Esophagus squamous epithelium (tissue), 5 donors: ENCODE measurements around the gene SFXN5. TPM values are rescaled to one million over a fixed set of nuclear protein-coding genes. Genes with fewer than 3 reads are reported as not detected.

Source experiments
- DNase-seq: peaks from one replicate; lab custom pipeline; 2025; lab: John Stamatoyannopoulos, UW
- H3K27ac ChIP-seq, 4 donors: fragments of 200-600 bp; sonication (generic); one replicate each; pipeline ENCODE4 v1.5.1; 2016 to 2019; ENCODE audit warnings: mild to moderate bottlenecking in 1 of 4
- H3K27me3 ChIP-seq, 4 donors: fragments of 200-600 bp; sonication (generic); 1 replicate in 3 of 4; 2 replicates in 1 of 4; pipeline versions ENCODE4 v1.5.1 to v1.6.0; 2017 to 2021; ENCODE audit warnings: antibody characterized with exemption in 1 of 4
- H3K36me3 ChIP-seq, 3 donors: fragments of 200-600 bp; sonication (generic); one replicate each; pipeline ENCODE4 v1.5.1; 2016 to 2019
- H3K4me1 ChIP-seq, 3 donors: fragments of 200-600 bp; sonication (generic); one replicate each; pipeline ENCODE4 v1.5.1; 2017 to 2019
- H3K4me3 ChIP-seq, 4 donors: fragments of 200-600 bp; sonication (generic); 1 replicate in 3 of 4; 2 replicates in 1 of 4; pipeline ENCODE4 v1.5.1; 2016 to 2019; ENCODE audit warnings: mild to moderate bottlenecking in 2 of 4, moderate library complexity in 1 of 4
- H3K9me3 ChIP-seq, 3 donors: fragments of 200-600 bp; sonication (generic); one replicate each; pipeline ENCODE4 v1.5.1; 2016 to 2019
- CTCF ChIP-seq, 6 experiments: fragments of 450-650 bp in 4 of 6; fragments of 200-600 bp in 2 of 6; sonication (generic) in 2 of 6; IDR thresholded peaks; one replicate each; pipeline ENCODE4 v1.5.1; 2016 to 2019; ENCODE audit warnings: antibody characterized with exemption in 6 of 6, mild to moderate bottlenecking in 4 of 6, moderate library complexity in 4 of 6
- POLR2A ChIP-seq, 4 donors: fragments of 450-650 bp; IDR thresholded peaks; one replicate each; pipeline ENCODE4 v1.6.1; 2017; ENCODE audit warnings: antibody characterized with exemption in 4 of 4, mild to moderate bottlenecking in 4 of 4, moderate library complexity in 3 of 4
- WGBS, 2 donors: methylation state at CpG; one replicate each; pipeline ENCODE4 v1.1.5; 2018; 5-methylcytosine and 5-hydroxymethylcytosine counted together
- intact Hi-C: fragments of 100-400 bp; cut with DNase I; formaldehyde crosslinking; loops from one replicate; pipeline ENCODE4 v1.15.0; 2022
- total RNA-seq, 4 donors: library from RNA; depleted of rRNA; stranded (reverse); fragments of >200 nt; gene quantifications; one replicate each; pipeline ENCODE4 v1.1.0, GENCODE V29; 2016
- donor health status: DM: yes; HTN: yes; CAD: no.

The SFXN5 gene
- total RNA-seq, 4 donors from 2014 or later, result 4.2 to 16.4 (median 12.7) TPM

DNA sequence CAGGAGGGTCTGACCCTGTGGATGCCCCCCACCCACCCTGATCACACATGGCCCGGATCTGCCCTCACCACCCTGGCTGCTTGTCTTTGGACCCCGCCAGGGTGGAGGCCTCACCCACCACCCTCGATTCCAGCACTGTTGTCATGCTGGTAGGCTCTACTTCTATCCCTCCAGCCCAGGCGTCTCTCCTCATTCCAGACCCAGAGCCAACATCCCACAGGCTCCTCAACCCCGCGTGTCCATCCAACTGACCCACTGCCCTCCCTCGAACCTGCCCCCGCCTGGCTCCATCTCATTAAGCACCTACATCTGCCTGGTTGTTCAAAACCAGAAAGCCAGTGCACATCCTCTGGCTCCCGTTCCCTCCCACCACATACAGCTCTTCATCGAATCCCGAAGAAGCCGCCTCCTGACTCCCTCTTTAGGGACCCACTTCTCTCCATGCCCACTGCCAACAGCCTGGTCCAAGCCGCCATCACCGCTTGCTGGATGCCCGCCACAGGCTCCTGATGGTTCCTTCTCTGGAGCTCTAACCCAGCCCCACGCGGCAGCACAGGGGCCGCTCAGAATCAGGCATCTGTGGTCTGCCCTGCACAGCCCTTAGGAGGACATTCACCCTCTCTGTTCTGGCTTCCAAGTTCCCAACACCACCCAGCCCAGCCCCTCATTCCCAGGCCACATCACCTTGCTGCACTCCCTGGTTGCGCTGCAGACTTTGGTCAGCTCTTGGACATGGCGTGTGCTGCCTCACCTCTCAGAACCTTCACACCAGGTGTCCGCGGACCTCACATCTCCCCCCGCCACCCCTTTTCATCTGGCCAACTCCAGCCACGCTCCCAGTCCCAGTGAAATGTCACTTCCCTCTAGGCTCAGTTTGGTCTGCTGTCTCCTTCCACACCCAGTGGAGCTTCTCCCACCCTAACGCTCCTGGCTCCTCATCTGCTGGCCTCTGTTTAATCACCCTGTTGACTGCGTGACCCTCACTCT is 111.2 kb downstream of the SFXN5 start:
- Histone ChIP-seq H3K36me3 (no peaks in the 10 kb centered on the region), H3K4me3 (no peak overlapping the region), H3K27ac (no peak overlapping the region), H3K9me3 (no peaks in the 10 kb centered on the region), H3K4me1 (no peaks in the 10 kb centered on the region), H3K27me3 (no peaks in the 10 kb centered on the region)
- TF ChIP-seq POLR2A (IDR thresholded peaks at IDR 0.05), result no peak
- TF ChIP-seq CTCF (IDR thresholded peaks at IDR 0.05), result no peak
- 95 to 97% methylated on average over 23 to 26 of the region's 26 CpGs for WGBS, 2 donors
- DNase-seq, result no peak
- intact Hi-C loops, result no loop called here

DNA sequence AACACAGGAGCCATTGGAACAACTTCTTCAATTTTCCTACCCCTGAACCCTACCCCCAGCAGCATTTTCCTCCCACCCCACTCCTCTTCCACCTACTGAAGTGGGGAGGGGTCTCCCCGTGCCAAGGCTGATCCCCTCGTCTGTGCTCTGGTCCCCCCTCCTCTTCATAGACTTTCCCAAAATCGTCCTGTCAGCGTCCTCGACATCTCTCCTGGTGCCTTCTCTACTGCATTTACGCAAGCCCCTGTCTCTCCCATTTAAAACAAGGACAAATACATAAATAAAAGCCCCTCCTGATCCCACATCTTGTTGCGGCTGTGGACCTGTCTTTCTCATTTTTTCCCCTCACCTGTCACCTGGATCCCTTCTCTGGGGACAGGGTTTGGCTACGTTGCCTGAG is 112.0 kb downstream of the SFXN5 start:
- Histone ChIP-seq H3K27ac (no peak overlapping the region), H3K4me1 (no peaks in the 10 kb centered on the region), H3K27me3 (no peaks in the 10 kb centered on the region), H3K4me3 (no peak overlapping the region), H3K9me3 (no peaks in the 10 kb centered on the region), H3K36me3 (no peaks in the 10 kb centered on the region)
- no peak for DNase-seq
- intact Hi-C loops, result no loop called here
- TF ChIP-seq POLR2A (IDR thresholded peaks at IDR 0.05), result no peak
- TF ChIP-seq CTCF (IDR thresholded peaks at IDR 0.05), result no peak
- WGBS, 2 donors, result 83 to 91% methylated on average over 8 of the region's 8 CpGs

GRCh38 chr2:72958542-72959385 is 112.7 kb downstream of the SFXN5 start:
- no peaks in the 10 kb centered on the region for H3K36me3 ChIP-seq
- intact Hi-C loops, result no loop called here
- no peaks in the 10 kb centered on the region for H3K4me1 ChIP-seq
- H3K27ac ChIP-seq, result no peak overlapping the region
- no peaks in the 10 kb centered on the region for H3K9me3 ChIP-seq
- H3K4me3 ChIP-seq, result no peak overlapping the region
- TF ChIP-seq CTCF (IDR thresholded peaks at IDR 0.05), result no peak
- no peak for TF ChIP-seq POLR2A (IDR thresholded peaks at IDR 0.05)
- no peak for DNase-seq
- 96% methylated on average over 10 to 11 of the region's 13 CpGs for WGBS, 2 donors
- no peaks in the 10 kb centered on the region for H3K27me3 ChIP-seq

DNA sequence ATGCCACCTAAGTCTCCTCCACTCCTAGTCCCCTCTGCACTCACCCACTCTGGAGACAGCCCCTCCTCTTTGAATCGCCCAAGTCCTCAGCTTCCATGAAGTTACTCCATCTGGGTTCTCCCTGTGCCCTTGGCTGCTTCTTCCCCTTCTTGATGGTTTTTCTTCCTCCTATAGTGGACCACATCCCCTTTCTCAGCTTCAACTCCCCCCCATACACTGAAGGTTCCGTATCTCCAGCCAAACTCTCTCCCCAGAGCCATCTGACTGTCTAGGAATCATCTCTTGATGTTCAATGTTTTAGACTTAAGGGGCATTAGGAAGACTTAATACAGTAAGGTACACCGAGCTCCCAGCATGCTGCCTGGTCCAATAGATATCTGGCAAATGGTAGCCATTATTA is 114.6 kb downstream of the SFXN5 start:
- intact Hi-C loops, result no loop called here
- Histone ChIP-seq H3K4me3 (no peak overlapping the region), H3K27ac (no peak overlapping the region), H3K36me3 (no peaks in the 10 kb centered on the region), H3K4me1 (no peaks in the 10 kb centered on the region), H3K27me3 (no peaks in the 10 kb centered on the region), H3K9me3 (no peaks in the 10 kb centered on the region)
- TF ChIP-seq POLR2A (IDR thresholded peaks at IDR 0.05), result no peak
- no peak for TF ChIP-seq CTCF (IDR thresholded peaks at IDR 0.05)
- 85 to 90% methylated on average over 3 of the region's 3 CpGs for WGBS, 2 donors
- DNase-seq, result no peak

- no peak overlapping the region for H3K4me3 ChIP-seq
- no peak for TF ChIP-seq POLR2A (IDR thresholded peaks at IDR 0.05)
- WGBS, 2 donors, result 100% methylated on average over 1 of the region's 2 CpGs; no CpG with 5 or more reads in 1 of the 2 donors
- no peaks in the 10 kb centered on the region for H3K9me3 ChIP-seq
- H3K36me3 ChIP-seq, result no peaks in the 10 kb centered on the region
- no peak for DNase-seq
- intact Hi-C loops, result no loop called here
- no peaks in the 10 kb centered on the region for H3K4me1 ChIP-seq
- no peak overlapping the region for H3K27ac ChIP-seq
- no peaks in the 10 kb centered on the region for H3K27me3 ChIP-seq
Observed at GRCh38 chr2:72956050-72956395, 115.5 kb downstream of the SFXN5 start.
